Head of caudate nucleus (tissue), 42 donors: ENCODE results near the gene LRP5.

Source experiments
- DNase-seq, 42 donors: peaks; one replicate each; pipeline versions ENCODE4 v3.0.0 to v3.0.0-alpha.2; 2020 to 2021; ENCODE audit warnings: mixed read lengths in 7 of 42
- intact Hi-C: fragments of 100-400 bp; cut with DNase I; formaldehyde crosslinking; loops from one replicate; pipeline ENCODE4 v1.15.0; 2022

The LRP5 gene

DNA sequence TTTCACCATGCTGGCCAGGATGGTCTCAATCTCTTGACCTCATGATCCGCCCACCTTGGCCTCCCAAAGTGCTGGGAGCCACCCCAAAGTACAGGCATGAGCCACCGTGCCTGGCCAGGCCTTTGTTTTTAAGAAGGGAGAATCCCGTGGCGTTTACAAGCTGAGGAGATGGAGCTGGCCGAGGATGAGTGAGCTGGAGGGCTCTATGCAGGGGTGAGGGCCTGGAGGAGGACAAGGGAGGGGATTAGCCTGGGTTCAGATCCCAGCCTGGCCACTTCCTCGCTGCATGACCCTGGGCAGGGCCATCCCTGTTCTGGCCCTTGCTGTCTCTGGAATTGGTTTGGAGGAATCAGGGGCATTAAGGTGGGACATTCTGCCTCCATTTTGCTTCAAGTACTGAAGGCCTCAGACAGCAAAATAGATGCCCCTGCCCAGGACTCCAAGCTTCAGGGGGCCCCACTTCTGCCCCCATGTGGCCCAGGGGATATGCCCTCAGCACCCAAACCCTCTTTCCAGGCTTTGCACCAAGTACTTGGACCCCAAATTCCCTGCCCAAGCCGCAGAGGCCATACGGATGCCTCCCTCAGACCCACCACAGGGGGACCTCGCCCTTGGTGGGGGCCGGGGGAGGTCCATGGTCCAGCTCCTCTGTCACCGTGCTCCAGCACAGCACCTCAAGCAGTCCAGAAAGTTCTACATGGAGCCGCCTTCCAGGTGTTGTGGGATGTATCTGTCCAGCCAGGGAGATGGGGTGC is 12.1 kb upstream of the LRP5 start:
- intact Hi-C loops: no loop called here
- DNase-seq: peak in 1 of 42 donors; percentile 27

DNA sequence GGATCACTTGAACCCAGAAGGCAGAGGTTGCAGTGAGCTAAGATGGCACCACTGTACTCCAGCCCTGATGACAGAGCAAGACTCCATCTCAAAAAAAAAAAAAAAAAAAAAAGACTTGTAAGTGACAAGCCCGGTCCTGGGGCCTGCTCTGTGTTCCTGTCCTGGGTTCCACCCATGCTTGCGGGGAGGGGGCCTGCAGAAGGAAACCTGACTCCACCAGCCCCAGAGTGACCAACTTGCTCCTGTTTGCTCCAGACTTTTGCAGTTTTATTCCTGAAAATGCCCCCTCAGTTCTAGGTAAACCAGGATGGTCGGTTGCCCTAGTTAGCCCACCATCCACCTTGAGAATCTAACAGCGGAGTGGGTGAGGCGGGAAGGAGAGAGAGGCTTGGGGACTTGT is 10.1 kb upstream of the LRP5 start:
- intact Hi-C loops: no loop called here
- peak in 1 of 42 donors; percentile 21 for DNase-seq

DNA sequence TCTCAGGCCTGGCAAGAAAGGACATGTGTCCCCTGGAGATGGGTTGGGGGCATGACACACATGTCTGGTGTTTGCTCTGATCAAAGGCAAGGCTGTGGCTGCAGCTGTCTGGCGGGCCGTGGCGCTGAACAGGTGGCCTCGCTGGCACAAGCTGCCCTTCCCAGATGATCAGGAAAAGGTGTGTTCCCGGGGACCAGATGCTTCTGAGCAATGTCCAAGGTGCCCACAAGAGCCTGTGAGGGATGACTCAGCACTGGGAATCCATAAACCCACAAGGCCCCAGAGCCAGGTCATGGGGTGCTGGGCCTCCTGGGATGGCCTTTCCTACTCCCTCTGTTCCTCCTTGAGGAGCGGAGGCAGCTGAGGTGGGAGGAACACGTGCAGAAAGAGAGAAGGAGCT is 9.7 kb upstream of the LRP5 start:
- peak in 1 of 42 donors; percentile 29 for DNase-seq
- intact Hi-C loops: no loop called here

DNA sequence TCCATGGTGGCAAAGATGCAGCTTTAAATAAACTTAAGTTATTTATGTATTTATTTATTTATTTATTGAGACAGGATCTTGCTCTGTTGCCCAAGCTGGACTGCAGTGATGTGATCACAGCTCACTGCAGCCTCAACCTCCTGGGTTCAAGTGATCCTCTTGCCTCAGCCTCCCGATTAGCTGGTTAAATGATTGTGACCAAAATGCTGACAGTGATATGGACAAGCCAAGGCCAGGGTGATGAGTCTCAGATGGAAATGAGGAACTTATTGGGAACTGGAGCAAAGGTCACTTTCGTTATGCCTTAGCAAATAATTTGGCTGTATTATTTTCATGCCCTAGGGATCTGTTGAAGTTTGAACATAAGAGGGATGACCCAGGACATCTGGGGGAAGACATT is 9.3 kb upstream of the LRP5 start:
- DNase-seq: no peak
- intact Hi-C loops: no loop called here

DNA sequence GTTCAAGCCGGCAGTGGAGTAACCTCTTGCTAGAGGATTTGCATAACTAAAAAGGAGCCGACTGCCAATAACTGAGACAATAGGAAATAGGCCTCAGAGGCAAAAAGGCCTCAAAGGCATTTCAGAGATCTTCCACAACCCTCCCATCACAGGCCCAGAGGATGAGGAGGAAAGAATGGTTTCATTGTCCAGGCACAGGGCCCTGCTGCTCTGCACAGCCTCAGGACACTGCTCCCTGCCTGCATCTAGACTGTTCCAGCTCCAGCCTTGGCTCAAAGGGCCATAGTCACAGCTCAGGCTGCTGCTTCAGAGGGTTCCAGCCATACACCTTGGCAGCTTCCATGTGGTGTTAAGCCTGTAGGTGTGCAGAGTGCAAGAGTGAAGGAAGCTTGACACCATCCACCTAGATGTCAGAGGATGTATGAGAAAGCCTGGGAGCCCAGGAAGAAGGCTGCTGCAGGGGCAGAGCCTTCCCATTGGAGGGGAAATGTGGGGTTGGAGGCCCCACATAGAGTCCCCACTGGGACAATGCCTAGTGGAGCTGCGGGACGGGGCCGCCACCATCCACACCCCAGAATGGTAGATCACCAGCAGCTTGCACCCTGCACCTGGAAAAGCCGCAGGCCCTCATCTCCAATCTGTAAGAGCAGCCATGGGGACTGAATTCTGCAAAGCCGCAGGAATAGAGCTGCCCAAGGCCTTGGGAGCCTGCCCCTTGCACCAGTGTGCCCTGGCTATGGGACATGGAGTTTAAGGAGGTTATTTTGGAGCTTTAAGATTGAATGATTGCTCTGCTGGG is 8.2 kb upstream of the LRP5 start:
- DNase-seq: peak in 1 of 42 donors; percentile 20
- intact Hi-C loops: no loop called here

DNA sequence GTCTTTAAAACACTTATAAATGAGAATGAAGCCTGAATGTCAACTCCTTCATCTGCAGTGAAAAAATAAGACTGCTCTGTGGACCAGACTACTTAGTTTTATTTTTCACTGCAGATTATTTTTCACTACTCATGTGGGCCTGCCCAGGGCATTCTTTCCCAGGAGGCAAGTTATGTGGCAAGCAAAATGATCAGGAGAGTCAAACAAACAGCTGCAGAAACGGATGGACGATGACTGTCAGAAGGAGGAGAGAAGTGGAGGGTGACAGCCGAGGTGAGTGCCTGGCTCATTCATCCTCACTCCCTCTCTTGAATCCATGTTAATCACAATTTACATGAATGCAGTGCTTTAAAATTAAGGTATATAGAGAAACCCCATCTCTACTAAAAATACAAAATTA is 5.8 kb upstream of the LRP5 start:
- peak in 1 of 42 donors; percentile 6 for DNase-seq
- intact Hi-C loops: no loop called here

DNA sequence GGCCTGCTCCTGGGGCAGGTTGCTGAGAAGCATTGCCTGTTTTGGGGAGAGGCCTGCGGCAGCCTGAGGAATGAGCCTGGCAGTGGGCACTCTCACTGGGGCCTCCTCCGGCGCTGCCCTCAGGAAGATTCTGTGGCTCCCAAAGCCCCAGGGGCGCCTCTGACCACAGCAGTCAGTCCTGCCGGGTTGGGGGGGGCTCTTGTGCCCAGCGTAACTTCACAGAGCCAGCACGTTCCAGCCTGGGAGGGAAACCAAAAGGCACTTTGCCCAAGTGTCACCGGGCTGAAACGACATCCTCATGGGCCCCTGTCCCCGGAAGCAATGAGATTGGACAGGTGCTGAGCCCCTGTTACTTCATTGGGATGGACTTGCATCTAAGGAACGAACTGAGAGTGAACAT is 4.3 kb upstream of the LRP5 start:
- DNase-seq: peak in 2 of 42 donors; percentile 23 to 24
- intact Hi-C loops: no loop called here

DNA sequence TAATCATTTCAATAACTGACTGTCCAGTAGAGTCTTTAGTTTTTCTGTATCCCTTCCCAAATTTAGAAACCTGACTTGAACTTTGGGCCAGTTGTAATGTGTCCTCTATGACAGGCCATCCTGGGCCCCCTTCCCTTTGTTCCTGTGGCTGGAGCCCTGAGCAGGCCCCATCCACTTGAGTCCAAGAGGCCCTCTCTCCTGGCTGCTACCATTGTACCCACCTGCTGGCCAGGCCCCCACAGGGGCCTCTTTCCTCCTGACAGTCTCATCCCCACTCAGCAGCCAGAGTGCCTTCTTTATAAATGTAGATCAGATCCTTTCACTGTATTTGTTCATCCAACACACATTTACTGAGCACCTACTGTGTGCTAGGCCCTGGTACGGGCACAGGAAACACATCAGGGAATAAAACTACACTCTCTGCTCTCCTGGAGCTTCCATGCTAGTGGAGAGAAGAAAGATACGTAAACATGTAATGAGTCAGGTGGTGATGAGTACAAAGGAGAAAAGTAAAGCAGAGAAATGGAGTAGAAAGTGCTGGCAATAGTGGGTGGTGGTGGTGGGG is 2.7 kb upstream of the LRP5 start:
- intact Hi-C loops: loop anchor here (10.0 kb wide), 1 partner anchor 65 kb away; no protein-coding TSS in a partner anchor
- DNase-seq: no peak

DNA sequence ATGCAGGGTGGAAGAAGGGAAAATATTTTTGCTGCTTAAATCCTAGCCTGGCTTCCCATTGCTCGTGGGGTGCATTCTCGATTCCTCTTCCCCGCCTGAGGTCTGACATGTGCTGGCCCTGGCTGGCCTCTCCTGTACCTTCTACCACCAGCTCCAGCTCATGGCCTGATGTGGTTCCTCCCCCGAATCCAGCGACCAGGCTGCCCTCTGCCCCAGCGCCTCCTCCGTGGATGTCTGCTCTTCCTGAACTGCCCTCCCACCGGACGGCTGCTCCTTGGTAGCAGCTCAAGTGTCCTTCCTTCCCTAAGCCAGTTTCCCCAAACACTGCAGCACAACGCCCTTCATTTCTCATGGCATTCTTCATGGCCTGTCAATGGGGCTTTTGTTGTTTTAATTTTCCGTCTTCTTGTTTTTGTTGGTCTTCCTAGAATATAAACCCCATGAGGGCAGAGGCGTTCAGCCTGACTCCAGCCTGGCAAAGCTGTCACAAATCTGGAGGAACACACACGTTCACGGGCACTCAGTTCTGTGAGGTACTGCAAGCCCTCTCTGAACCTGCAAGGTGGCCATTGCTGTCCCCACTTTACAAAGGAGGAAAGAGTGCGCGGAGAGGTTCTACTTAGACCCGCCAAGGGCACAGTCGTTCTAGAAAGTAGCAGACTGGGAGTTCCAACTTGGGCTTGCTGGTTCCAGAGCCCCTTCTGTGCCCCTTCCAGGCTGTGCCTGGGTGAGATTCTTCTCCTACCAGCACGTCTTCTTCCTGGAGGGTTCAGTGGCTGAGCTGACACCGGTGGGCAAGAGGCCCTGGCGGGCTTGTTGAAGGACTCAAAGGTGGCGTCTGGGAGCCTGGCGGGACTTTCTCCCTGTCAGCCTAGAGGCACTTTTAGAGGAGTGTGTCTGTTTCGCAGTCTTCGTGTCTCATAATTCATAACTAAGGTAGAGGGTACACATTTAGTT is 953 bp upstream of the LRP5 start:
- intact Hi-C loops: loop anchor here (10.0 kb wide), 1 partner anchor 63 kb away; no protein-coding TSS in a partner anchor

DNA sequence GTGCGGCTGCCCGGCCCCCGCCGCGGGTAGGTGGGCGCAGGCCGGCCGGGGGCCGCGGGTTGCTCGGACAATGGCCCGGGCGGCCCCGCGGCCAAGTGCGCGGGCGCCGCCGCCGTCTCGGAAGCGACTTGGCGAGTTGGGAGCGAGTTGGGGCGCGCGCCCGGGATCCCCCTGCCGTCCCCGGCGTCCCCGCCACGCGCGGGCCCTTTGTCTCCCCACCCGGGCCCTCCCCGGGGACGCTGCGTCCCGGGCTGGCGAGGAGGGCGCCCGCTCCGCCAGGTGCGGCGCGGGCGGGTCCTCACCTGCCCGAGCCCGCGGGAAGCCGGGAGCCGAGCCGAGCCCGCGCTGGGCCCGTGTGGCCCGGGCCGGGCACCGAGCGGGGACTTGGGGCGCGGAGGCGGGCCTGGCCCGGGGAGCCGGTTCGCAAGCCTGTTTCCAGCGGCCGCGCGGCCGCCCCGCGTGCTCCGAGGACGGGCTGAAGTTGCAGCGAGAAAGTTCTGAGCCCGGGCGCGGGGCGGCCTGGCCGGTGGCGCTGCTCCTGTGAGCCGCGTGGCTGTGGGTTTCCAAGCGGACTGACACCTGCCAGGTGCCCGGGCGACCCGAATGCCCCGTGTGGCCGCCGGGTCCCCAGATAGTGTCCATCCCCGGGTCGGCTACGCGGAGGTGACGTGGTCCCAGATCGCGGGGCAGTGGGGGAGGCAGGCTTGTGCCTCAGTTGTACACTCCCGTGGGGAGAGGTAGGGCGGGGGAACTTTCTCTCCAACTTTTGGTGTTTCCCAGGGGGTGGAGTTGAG is 586 bp downstream of the LRP5 start:
- DNase-seq: peak in 1 of 42 donors; percentile 22
- intact Hi-C loops: loop anchor here (10.0 kb wide), 1 partner anchor 62 kb away; no protein-coding TSS in a partner anchor

More for the DNA sequence above, 953 bp upstream of the LRP5 start:
- DNase-seq: no peak

DNA sequence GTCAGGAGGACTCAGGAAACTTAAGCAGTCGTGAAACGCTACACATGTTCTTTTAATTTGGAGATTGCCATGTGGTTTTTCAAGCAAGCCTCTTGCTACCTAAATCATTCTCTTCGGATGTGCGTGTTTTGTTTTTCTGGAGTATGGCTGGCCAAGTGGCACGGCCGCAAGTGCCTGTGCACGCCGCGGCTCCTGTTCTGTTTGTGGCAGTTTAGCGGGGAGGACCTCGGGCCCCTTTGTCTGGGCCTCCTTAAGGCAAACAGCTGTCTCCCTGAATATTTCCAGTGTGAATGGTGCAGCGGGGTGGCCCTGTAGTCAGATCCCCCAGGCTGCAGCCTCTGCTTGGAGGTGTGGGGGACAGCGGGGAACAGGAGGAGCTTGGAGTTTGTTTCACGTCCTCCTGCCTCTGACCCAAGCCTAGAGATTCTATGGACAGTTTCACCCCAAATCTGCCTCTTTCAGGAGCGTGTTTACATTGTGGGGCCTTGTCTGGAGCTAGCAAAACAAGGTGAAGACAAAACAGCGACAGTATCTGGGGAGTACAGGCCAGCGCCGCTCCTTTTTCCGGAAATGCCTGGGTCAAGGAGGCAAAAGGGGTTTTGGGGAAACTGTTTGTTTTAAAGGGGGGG is 1.3 kb downstream of the LRP5 start:
- no peak for DNase-seq
- intact Hi-C loops: loop anchor here (10.0 kb wide), 1 partner anchor 61 kb away; no protein-coding TSS in a partner anchor

DNA sequence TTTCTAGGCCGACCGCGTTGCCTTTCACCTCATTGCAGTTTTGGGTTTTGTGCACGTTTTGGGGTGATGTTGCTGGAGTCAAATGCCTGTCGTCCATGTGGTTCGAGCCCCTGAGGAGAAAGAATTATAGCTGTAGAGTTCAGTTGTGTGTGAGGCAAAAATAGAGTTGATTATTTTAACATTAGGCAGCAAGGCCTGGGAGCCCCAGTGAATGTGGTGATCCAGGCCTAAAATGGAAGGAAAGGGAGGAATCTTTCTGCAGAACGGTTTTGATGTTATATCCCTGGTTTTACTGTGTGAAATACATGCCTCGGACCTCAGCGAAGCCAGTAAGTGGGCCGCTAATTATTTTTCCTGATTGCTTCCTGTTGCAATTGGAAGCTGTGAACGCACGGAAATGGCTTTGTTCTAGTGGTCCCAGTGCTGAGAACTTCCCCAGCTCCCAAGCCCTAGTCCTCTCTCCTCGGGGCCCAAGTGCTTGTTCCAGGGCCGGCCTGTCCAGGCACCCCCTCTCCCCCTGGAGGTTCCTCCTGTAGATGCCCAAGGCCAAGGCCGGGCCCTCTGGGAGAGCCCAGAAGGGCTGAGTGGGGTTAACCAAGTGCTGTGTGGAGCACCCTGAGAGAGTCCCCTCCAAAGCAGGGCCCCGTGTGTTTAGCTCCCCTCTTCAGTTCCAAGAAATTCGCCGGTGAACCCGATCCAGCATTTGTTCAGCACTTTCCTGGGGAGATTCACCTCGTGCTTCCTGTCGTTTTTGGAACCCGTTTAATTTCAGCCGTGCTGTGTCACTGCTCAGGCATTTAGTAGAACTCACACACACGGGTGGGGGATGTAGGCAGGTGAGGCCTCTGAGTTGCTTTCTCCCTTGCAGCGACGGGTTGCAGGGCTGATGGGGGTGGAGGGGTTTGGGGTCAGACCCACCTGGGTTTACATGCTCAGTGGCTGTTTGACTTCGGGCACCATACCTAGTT is 2.1 kb downstream of the LRP5 start:
- intact Hi-C loops: loop anchor here (10.0 kb wide), 1 partner anchor 60 kb away; no protein-coding TSS in a partner anchor

DNA sequence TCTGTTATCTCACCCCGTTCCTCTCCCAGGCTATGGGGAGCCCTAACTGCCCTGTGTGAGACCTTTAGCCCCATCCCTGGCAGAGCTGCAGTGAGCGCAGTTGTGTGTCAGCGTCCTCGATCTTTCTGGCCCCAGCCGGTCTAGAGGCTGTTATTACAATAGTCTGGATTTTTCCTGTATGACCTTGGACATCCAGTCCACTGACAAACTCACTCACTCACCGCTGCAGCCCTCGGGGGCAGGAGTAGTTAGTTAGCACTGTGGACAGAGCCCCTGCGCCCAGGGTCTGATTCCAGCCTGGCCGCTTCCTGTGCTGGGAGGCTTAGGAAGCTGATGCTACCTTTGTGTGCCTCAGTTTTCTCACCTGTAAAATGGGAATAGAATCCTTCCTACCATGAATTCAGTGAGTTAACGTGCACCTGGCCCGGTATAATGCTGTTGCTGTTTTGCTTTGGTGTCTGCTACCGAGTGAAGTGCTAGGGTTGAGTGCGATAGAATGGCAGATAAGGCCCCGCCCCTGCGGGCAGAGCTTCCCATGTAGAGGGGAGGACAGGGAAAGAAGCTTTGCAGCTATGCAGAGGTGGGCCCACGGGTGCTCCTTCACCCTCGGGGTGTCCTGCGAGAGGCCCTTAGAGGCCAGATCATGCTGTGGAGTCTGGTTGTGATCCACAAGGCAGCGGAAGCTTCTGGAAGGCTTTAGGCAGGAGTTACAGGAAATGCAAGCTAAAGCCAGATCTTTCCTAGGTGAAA is 3.0 kb downstream of the LRP5 start:
- no peak for DNase-seq
- intact Hi-C loops: loop anchor here (10.0 kb wide), 1 partner anchor 59 kb away; no protein-coding TSS in a partner anchor

More for the DNA sequence above, 2.1 kb downstream of the LRP5 start:
- no peak for DNase-seq

DNA sequence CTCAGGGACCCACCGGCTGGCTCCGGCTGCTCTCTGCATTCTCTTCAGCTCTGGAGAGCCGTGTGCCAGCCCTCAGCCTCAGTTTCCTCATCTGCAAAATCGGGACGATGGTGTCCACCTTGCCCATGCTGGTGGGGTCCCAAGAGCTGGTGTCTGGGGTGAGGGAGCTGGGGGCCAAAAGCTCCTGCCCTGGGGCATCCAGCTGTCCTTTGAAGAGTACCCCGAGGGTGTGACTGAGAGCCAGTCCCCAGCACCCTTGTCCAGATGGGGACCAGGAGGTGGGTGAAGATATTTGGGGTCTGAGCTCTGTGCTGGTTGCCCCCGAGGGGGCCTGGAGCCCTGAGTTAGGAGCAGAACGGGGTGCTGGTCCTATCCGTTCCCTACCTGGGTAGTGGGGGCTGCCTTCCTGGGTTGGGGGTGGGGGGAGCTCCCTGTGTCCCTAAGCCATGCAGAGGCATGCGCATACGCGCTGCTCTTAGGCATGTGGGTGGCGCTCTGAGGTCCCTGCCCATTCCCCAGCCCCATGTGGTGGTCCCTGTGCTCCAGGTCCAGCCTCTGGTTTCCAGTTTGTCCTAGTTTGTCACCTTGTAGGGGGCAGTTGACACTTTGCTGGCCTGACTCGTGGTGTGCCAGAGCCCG is 4.9 kb downstream of the LRP5 start:
- DNase-seq: no peak
- intact Hi-C loops: loop anchor here (10.0 kb wide), 1 partner anchor 58 kb away; no protein-coding TSS in a partner anchor
